Skeletal muscle tissue (tissue), 4 donors: Measurements from ENCODE around the gene CHST1. TPM values are rescaled to one million over a fixed set of nuclear protein-coding genes. Genes with fewer than 3 reads are reported as not detected.

Experiments
- H3K27ac ChIP-seq: one replicate; pipeline ENCODE4 v1.7.0; 2013; ENCODE audit warnings: mild to moderate bottlenecking, low read depth, low read length, inconsistent platforms
- H3K27me3 ChIP-seq, 3 donors: one replicate each; pipeline ENCODE4 v1.7.0; 2013; ENCODE audit warnings: low read length in 3 of 3; ENCODE audit not compliant: control insufficient read depth in 3 of 3, insufficient read depth in 3 of 3
- H3K36me3 ChIP-seq, 3 donors: one replicate each; pipeline ENCODE4 v1.7.0; 2013; ENCODE audit warnings: low read length in 3 of 3; ENCODE audit not compliant: control insufficient read depth in 3 of 3, insufficient read depth in 3 of 3
- H3K4me1 ChIP-seq, 3 donors: one replicate each; pipeline ENCODE4 v1.7.0; 2013; ENCODE audit warnings: low read length in 3 of 3, mild to moderate bottlenecking in 3 of 3; ENCODE audit not compliant: control insufficient read depth in 3 of 3, insufficient read depth in 3 of 3
- H3K4me3 ChIP-seq, 3 donors: one replicate each; pipeline ENCODE4 v1.7.0; 2013; ENCODE audit warnings: low read length in 3 of 3
- H3K9ac ChIP-seq, 3 donors: one replicate each; pipeline ENCODE4 v1.7.0; 2013; ENCODE audit warnings: low read length in 3 of 3, mild to moderate bottlenecking in 3 of 3, moderate library complexity in 2 of 3, low read depth in 1 of 3
- H3K9me3 ChIP-seq, 3 donors: one replicate each; pipeline ENCODE4 v1.7.0; 2013; ENCODE audit warnings: low read length in 3 of 3; ENCODE audit not compliant: control insufficient read depth in 3 of 3
- total RNA-seq: library from RNA; depleted of rRNA; stranded (reverse); fragments of >200 nt; gene quantifications from one replicate; pipeline ENCODE4 v1.2.3, GENCODE V29; 2014
- donor health status: Osteomylitis.

Gene CHST1
- total RNA-seq, 1 donor from 2014 or later = 3.1 TPM

- no peaks in the 10 kb centered on the region for H3K36me3 ChIP-seq
- H3K4me3 ChIP-seq = no peak overlapping the region
- H3K27me3 ChIP-seq = peaks cover 0 to 3% (median 0%) of the 10 kb centered on the region in 3 donors
- H3K9ac ChIP-seq = no peak overlapping the region
- H3K9me3 ChIP-seq = no peaks in the 10 kb centered on the region
- peaks cover 0 to 8% (median 3%) of the 10 kb centered on the region in 3 donors for H3K4me1 ChIP-seq
- H3K27ac ChIP-seq = no peak overlapping the region
Measured at GRCh38 chr11:45646275-45646927, 19.0 kb downstream of the CHST1 start.

- Histone ChIP-seq H3K9me3 (no peaks in the 10 kb centered on the region), H3K9ac (no peak overlapping the region), H3K4me1 (peaks cover 0 to 8% (median 3%) of the 10 kb centered on the region in 3 donors), H3K27me3 (peaks cover 0 to 3% (median 0%) of the 10 kb centered on the region in 3 donors), H3K36me3 (no peaks in the 10 kb centered on the region), H3K27ac (no peak overlapping the region), H3K4me3 (no peak overlapping the region)
Measured at GRCh38 chr11:45644981-45645889, 20.2 kb downstream of the CHST1 start.

GRCh38 chr11:45643598-45644260, 21.7 kb downstream of the CHST1 start:
- Histone ChIP-seq H3K27me3 (peaks cover 0 to 3% (median 0%) of the 10 kb centered on the region in 3 donors), H3K9me3 (no peaks in the 10 kb centered on the region), H3K4me3 (no peak overlapping the region), H3K27ac (no peak overlapping the region), H3K4me1 (peaks cover 0 to 8% (median 3%) of the 10 kb centered on the region in 3 donors), H3K36me3 (no peaks in the 10 kb centered on the region), H3K9ac (no peak overlapping the region)

GRCh38 chr11:45641961-45642360, 23.5 kb downstream of the CHST1 start:
- peaks cover 0 to 4% (median 0%) of the 10 kb centered on the region in 3 donors for H3K27me3 ChIP-seq
- peaks cover 0 to 8% (median 3%) of the 10 kb centered on the region in 3 donors for H3K4me1 ChIP-seq

GRCh38 chr11:45638051-45638450, 27.4 kb downstream of the CHST1 start:
- Histone ChIP-seq H3K9ac (no peak overlapping the region), H3K27ac (no peak overlapping the region), H3K4me3 (no peak overlapping the region), H3K9me3 (no peaks in the 10 kb centered on the region), H3K27me3 (peaks cover 0 to 3% (median 0%) of the 10 kb centered on the region in 3 donors), H3K36me3 (no peaks in the 10 kb centered on the region), H3K4me1 (no peaks in the 10 kb centered on the region)

More at GRCh38 chr11:45641961-45642360, 23.5 kb downstream of the CHST1 start:
- no peaks in the 10 kb centered on the region for H3K36me3 ChIP-seq
- no peak overlapping the region for H3K4me3 ChIP-seq
- H3K9ac ChIP-seq = no peak overlapping the region
- no peaks in the 10 kb centered on the region for H3K9me3 ChIP-seq
- H3K27ac ChIP-seq = no peak overlapping the region

- no peak overlapping the region for H3K9ac ChIP-seq
- no peaks in the 10 kb centered on the region for H3K9me3 ChIP-seq
- H3K4me3 ChIP-seq = no peak overlapping the region
- H3K27ac ChIP-seq = no peak overlapping the region
- no peaks in the 10 kb centered on the region for H3K4me1 ChIP-seq
- H3K36me3 ChIP-seq = no peaks in the 10 kb centered on the region
- peaks cover 0 to 2% (median 0%) of the 10 kb centered on the region in 3 donors for H3K27me3 ChIP-seq
Measured at GRCh38 chr11:45635907-45636306, 29.5 kb downstream of the CHST1 start.

- Histone ChIP-seq H3K9me3 (peaks cover 0 to 2% (median 0%) of the 10 kb centered on the region in 3 donors), H3K4me1 (peaks cover 0 to 11% (median 4%) of the 10 kb centered on the region in 3 donors), H3K4me3 (no peak overlapping the region), H3K27ac (no peak overlapping the region), H3K36me3 (no peaks in the 10 kb centered on the region), H3K9ac (no peak overlapping the region), H3K27me3 (no peaks in the 10 kb centered on the region)
Measured at GRCh38 chr11:45625611-45626010, 39.8 kb downstream of the CHST1 start.

- Histone ChIP-seq H3K9ac (no peak overlapping the region), H3K27ac (no peak overlapping the region), H3K27me3 (no peaks in the 10 kb centered on the region), H3K36me3 (no peaks in the 10 kb centered on the region), H3K4me1 (peaks cover 0 to 11% (median 4%) of the 10 kb centered on the region in 3 donors), H3K9me3 (peaks cover 2 to 3% (median 2%) of the 10 kb centered on the region in 3 donors), H3K4me3 (no peak overlapping the region)
Measured at GRCh38 chr11:45624095-45624494, 41.3 kb downstream of the CHST1 start.

GRCh38 chr11:45622861-45623260, 42.6 kb downstream of the CHST1 start:
- no peaks in the 10 kb centered on the region for H3K36me3 ChIP-seq
- no peaks in the 10 kb centered on the region for H3K27me3 ChIP-seq
- H3K4me1 ChIP-seq = peaks cover 0 to 11% (median 4%) of the 10 kb centered on the region in 3 donors
- no peak overlapping the region for H3K27ac ChIP-seq
- H3K9me3 ChIP-seq = peaks cover 2 to 3% (median 2%) of the 10 kb centered on the region in 3 donors
- H3K4me3 ChIP-seq = no peak overlapping the region
- H3K9ac ChIP-seq = no peak overlapping the region
